NCI-H748 treated with DMSO at 0.1 percent for 48 hours (cell line): Measurements from ENCODE around the gene OBI1.

Experiments
- DNase-seq: peaks from one replicate; lab custom pipeline; 2025; lab: John Stamatoyannopoulos, UW

Gene OBI1

GRCh38 chr13:78576261-78576660 lies 82.7 kb downstream of the OBI1 start:
- DNase-seq = no peak

GRCh38 chr13:78572459-78572858 lies 86.5 kb downstream of the OBI1 start:
- no peak for DNase-seq

- DNase-seq = no peak
These were observed 89.9 kb downstream of the OBI1 start for GRCh38 chr13:78569029-78569428.

- no peak for DNase-seq
These were observed 92.3 kb downstream of the OBI1 start for GRCh38 chr13:78566631-78567030.
